K562 (cell line): ENCODE measurements around the gene MAP4K5. TPM values are rescaled to one million over a fixed set of nuclear protein-coding genes. Genes with fewer than 3 reads are reported as not detected.

ENCODE experiments used
- ATAC-seq: fragments of 200-7000 bp; cut with Tn5 transposase; 3 replicates; pipeline ENCODE4 v1.9.1; 2020; ENCODE audit warnings: moderate library complexity
- BruUV-seq: library from RNA; stranded (reverse); fragments of 400-500 nt; replicated peaks from 2 replicates; lab custom pipeline; 2021; lab: Mats Ljungman, UMichigan
- CTCF ChIA-PET: fragments of 300-600 bp; formaldehyde crosslinking; extraction: SDS; loops from one replicate; lab custom pipeline; 2021; ENCODE audit warnings: low intra/inter-chr PET ratio; lab: Yijun Ruan, JAX
- POLR2A ChIA-PET: fragments of 300-600, 350-650 bp; sonication (Branson Sonifier 250); formaldehyde crosslinking; extraction: SDS; loops from one replicate; lab custom pipeline; 2021; ENCODE audit warnings: antibody characterized with exemption, inconsistent platforms; lab: Yijun Ruan, JAX
- DNase-seq, 4 experiments: peaks; one replicate each; pipeline versions ENCODE4 v3.0.0 to v3.0.0-alpha.2; 2011 to 2018; ENCODE audit warnings: low spot score in 3 of 4, mixed read lengths in 3 of 4; ENCODE audit errors: extremely low read depth in 1 of 4
- FAIRE-seq: peaks from 2 replicates; lab custom pipeline; 2011; peaks lifted over from hg19 to GRCh38; lab: Jason Lieb, UNC
- H2AFZ ChIP-seq: 2 replicates; pipeline ENCODE4 v1.6.0; 2011; ENCODE audit warnings: low read depth, low read length, control low read depth, inconsistent platforms
- H3K27ac ChIP-seq: fragments of 200-600 bp; 3 replicates; pipeline ENCODE4 v1.8.0; 2011; ENCODE audit warnings: low read depth, mild to moderate bottlenecking, control low read depth, inconsistent platforms, low read length, moderate library complexity, mixed read lengths; ENCODE audit errors: extremely low read depth
- H3K27me3 ChIP-seq, 2 experiments: fragments of 300-600 bp in 1 of 2; 2 replicates in 1 of 2; 3 replicates in 1 of 2; pipeline versions ENCODE4 v1.6.0 to v1.8.0; 2011; ENCODE audit warnings: inconsistent platforms in 2 of 2, low read length in 2 of 2, mild to moderate bottlenecking in 1 of 2, mixed read lengths in 1 of 2, moderate library complexity in 1 of 2; ENCODE audit not compliant: control insufficient read depth in 2 of 2, insufficient read depth in 2 of 2
- H3K36me3 ChIP-seq: fragments of 300-600 bp; 3 replicates; pipeline ENCODE4 v1.8.0; 2011; ENCODE audit warnings: mild to moderate bottlenecking, low read length, inconsistent platforms; ENCODE audit not compliant: control insufficient read depth, insufficient read depth
- H3K4me1 ChIP-seq, 2 experiments: fragments of 200-600 bp in 1 of 2; replicated peaks in 1 of 2; 2 replicates in 1 of 2; 3 replicates in 1 of 2; pipeline versions ENCODE4 v1.5.1 to v1.8.0; 2011; ENCODE audit warnings: inconsistent platforms in 2 of 2, low read length in 2 of 2, mild to moderate bottlenecking in 1 of 2, mixed read lengths in 1 of 2, moderate library complexity in 1 of 2; ENCODE audit not compliant: control insufficient read depth in 2 of 2, insufficient read depth in 2 of 2
- H3K4me2 ChIP-seq: 2 replicates; pipeline ENCODE4 v1.6.1; 2011; ENCODE audit warnings: low read length, control low read depth, inconsistent platforms, mixed read lengths; ENCODE audit not compliant: insufficient read depth
- H3K4me3 ChIP-seq: fragments of 200-600 bp; sonication (generic), shearing (Covaris generic); 2 replicates; pipeline ENCODE4 v1.5.1; 2016; ENCODE audit warnings: control low read depth, inconsistent platforms
- H3K79me2 ChIP-seq: fragments of 200-600 bp; 3 replicates; pipeline ENCODE4 v1.8.0; 2011; ENCODE audit warnings: low read length, inconsistent platforms; ENCODE audit not compliant: control insufficient read depth, insufficient read depth
- H3K9ac ChIP-seq, 2 experiments: 2 replicates each; pipeline versions ENCODE4 v1.6.0 to v1.6.1; 2011; ENCODE audit warnings: low read depth in 2 of 2, low read length in 2 of 2, control low read depth in 1 of 2, inconsistent platforms in 1 of 2, mild to moderate bottlenecking in 1 of 2, mixed read lengths in 1 of 2; ENCODE audit not compliant: insufficient read depth in 1 of 2
- H3K9me1 ChIP-seq: one replicate; pipeline ENCODE4 v1.6.0; 2011; ENCODE audit warnings: inconsistent platforms, mild to moderate bottlenecking, low read length, moderate library complexity; ENCODE audit not compliant: control insufficient read depth, insufficient read depth
- H3K9me3 ChIP-seq: replicated peaks from 2 replicates; pipeline ENCODE4 v1.5.1; 2011; ENCODE audit warnings: low read depth, low read length, inconsistent platforms; ENCODE audit not compliant: control insufficient read depth, insufficient read depth
- H4K20me1 ChIP-seq: replicated peaks from 2 replicates; pipeline ENCODE4 v1.6.1; 2011; ENCODE audit warnings: low read length, inconsistent platforms, mixed read lengths; ENCODE audit not compliant: control insufficient read depth, insufficient read depth
- BRF1 ChIP-seq: IDR thresholded peaks from 3 replicates; pipeline ENCODE4 v1.6.1; 2011; ENCODE audit warnings: borderline replicate concordance, mild to moderate bottlenecking; ENCODE audit not compliant: insufficient read length; ENCODE audit errors: extremely low read depth
- HDGF ChIP-seq: fragments of 450-650 bp; IDR thresholded peaks from 2 replicates; pipeline ENCODE4 v1.6.1; 2016
- HSF4 ChIP-seq: fragments of 250-450 bp; sonication (Bioruptor Pico); IDR thresholded peaks from 2 replicates; pipeline ENCODE4 v2.1.2; 2022; ENCODE audit warnings: mild to moderate bottlenecking, moderate library complexity, borderline replicate concordance
- IFI16 ChIP-seq: fragments of 250-450 bp; sonication (Bioruptor Pico); IDR thresholded peaks from 2 replicates; pipeline ENCODE4 v2.1.2; 2022; ENCODE audit warnings: mild to moderate bottlenecking, inconsistent platforms
- MTA2 ChIP-seq: fragments of 450-650 bp; IDR thresholded peaks from 2 replicates; pipeline ENCODE4 v1.6.1; 2016; ENCODE audit warnings: low read depth
- THAP7 ChIP-seq: fragments of 250-450 bp; sonication (Bioruptor Pico); IDR thresholded peaks from 2 replicates; pipeline ENCODE4 v1.5.0; 2021
- WGBS: fragments of 100-300 bp; shearing (Covaris generic); methylation state at CpG from one replicate; pipeline ENCODE4 v1.1.6; 2016; ENCODE audit warnings: low coverage, mixed read lengths; ENCODE audit not compliant: insufficient coverage; ENCODE audit errors: missing lambda C conversion rate; 5-methylcytosine and 5-hydroxymethylcytosine counted together
- in situ Hi-C: fragments of 300-500 bp; cut with MboI; formaldehyde crosslinking; loops from 4 replicates; pipeline ENCODE4 v1.15.0; 2018; ENCODE audit warnings: inconsistent platforms, mixed read lengths
- intact Hi-C: fragments of 100-400 bp; cut with micrococcal nuclease; formaldehyde crosslinking; loops from 2 replicates; pipeline ENCODE4 v1.14.2; 2022
- polyA plus RNA-seq, 8 experiments: library from polyadenylated mRNA; depleted of rRNA in 4 of 8; stranded (reverse) in 5 of 8; unstranded in 3 of 8; fragments of >200 nt; fragmentation: Nextera tagmentation in 2 of 8; fragmentation: Illumina TruSeq in 1 of 8; extraction: Ambion mirVana in 2 of 8; extraction: Trizol in 1 of 8; gene quantifications; 2 replicates each; pipeline versions ENCODE4 v1.2.1 to v1.2.3, GENCODE V29; 2011 to 2014; ENCODE audit warnings: inconsistent platforms in 1 of 8, missing spikeins in 1 of 8
- total RNA-seq, 7 experiments: library from RNA; depleted of rRNA in 6 of 7; stranded (reverse); fragments of >200 nt in 6 of 7; fragmentation: Illumina TruSeq in 2 of 7; extraction: Trizol in 2 of 7; gene quantifications; 2 replicates each; pipeline versions ENCODE4 v1.2.1 to v1.2.3, GENCODE V29; 2011 to 2021; ENCODE audit warnings: low replicate concordance in 1 of 7
- TF ChIP-seq, protein P1 (sequence below): fragments of 200-800 bp; sonication (Bioruptor generic); IDR thresholded peaks from 2 replicates; pipeline ENCODE4 v1.6.1; 2017; ENCODE audit warnings: missing genetic modification characterization, missing compliant biosample characterization
- TF ChIP-seq, protein P2 (sequence below): fragments of 250-450 bp; sonication (Bioruptor Pico); IDR thresholded peaks from 2 replicates; pipeline ENCODE4 v1.8.0; 2022; ENCODE audit warnings: inconsistent platforms, mild to moderate bottlenecking, moderate library complexity, borderline replicate concordance

The MAP4K5 gene
- total and polyA plus RNA-seq, 9 of the 15 experiments (the other 6 are each of a cell fraction or from before 2014, with no cell fraction given), result 5.9 to 29.4 (median 18.0) TPM

DNA sequence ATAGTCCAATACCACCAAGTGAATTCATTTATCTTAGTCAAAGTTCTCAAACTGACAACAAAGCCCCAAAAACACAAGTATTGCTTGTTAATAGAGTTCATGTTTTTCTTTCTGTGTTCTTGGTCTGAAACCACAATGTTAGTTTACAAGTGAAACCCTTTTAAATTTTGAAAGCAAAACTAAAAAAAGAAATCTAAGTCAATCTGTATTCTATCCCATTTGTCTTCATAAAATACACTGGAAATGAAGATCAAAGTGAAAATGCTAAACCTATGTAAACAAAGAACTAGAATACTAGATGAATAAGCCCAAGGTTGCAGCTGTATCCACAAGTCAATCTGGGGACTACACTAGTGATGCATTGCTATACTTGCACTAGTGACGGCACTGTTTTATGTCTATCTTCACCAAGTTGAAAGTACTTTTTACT, 10.4 kb downstream of the MAP4K5 start:
- FAIRE-seq, result no peak
- Histone ChIP-seq H4K20me1 (peaks cover 5% of the 10 kb centered on the region; the same call in 1 of the 2 replicates), H3K79me2 (peaks cover 82% of the 10 kb centered on the region), H3K4me2 (no peak overlapping the region), H2AFZ (no peak overlapping the region), H3K9me3 (no peaks in the 10 kb centered on the region), H3K27me3 (no peaks in the 10 kb centered on the region), H3K27ac (no peak overlapping the region), H3K9ac (no peak overlapping the region), H3K9me1 (no peaks in the 10 kb centered on the region), H3K4me1 (peaks cover 0 to 2% of the 10 kb centered on the region in 2 experiments; a peak in 2 of 5 replicates), H3K4me3 (no peak overlapping the region), H3K36me3 (peaks cover 8% of the 10 kb centered on the region; the same call in 1 of the 3 replicates)
- ChIA-PET POLR2A (interaction anchor here (0.6 to 0.8 kb wide), 2 partner anchors 8 to 29 kb away, joined by 3 read pairs; no protein-coding TSS in a partner anchor), CTCF (no interaction called here)
- intact Hi-C loops, result no loop called here
- no peak for DNase-seq
- 100% methylated on average over 1 of the region's 1 CpG for WGBS
- no peak for ATAC-seq
- in situ Hi-C loops, result loop anchor here (10.0 kb wide), 1 partner anchor 197 kb away; no protein-coding TSS in a partner anchor
- no TSS peak for BruUV-seq
- TF ChIP-seq BRF1, result no peak
- TF ChIP-seq IFI16 (CRISPR knock-in tag), result no peak
- TF ChIP-seq MTA2, result no peak
- TF ChIP-seq HDGF, result no peak
- no peak for TF ChIP-seq HSF4 (CRISPR knock-in tag)
- TF ChIP-seq, protein P1, sequence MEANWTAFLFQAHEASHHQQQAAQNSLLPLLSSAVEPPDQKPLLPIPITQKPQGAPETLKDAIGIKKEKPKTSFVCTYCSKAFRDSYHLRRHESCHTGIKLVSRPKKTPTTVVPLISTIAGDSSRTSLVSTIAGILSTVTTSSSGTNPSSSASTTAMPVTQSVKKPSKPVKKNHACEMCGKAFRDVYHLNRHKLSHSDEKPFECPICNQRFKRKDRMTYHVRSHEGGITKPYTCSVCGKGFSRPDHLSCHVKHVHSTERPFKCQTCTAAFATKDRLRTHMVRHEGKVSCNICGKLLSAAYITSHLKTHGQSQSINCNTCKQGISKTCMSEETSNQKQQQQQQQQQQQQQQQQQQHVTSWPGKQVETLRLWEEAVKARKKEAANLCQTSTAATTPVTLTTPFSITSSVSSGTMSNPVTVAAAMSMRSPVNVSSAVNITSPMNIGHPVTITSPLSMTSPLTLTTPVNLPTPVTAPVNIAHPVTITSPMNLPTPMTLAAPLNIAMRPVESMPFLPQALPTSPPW (CRISPR knock-in tag), result no peak
- TF ChIP-seq THAP7 (CRISPR knock-in tag), result no peak
- TF ChIP-seq, protein P2, sequence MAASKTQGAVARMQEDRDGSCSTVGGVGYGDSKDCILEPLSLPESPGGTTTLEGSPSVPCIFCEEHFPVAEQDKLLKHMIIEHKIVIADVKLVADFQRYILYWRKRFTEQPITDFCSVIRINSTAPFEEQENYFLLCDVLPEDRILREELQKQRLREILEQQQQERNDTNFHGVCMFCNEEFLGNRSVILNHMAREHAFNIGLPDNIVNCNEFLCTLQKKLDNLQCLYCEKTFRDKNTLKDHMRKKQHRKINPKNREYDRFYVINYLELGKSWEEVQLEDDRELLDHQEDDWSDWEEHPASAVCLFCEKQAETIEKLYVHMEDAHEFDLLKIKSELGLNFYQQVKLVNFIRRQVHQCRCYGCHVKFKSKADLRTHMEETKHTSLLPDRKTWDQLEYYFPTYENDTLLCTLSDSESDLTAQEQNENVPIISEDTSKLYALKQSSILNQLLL (CRISPR knock-in tag), result no peak
